Measurements from ENCODE around the gene TSPAN9.

TSPAN9 gene

DNA sequence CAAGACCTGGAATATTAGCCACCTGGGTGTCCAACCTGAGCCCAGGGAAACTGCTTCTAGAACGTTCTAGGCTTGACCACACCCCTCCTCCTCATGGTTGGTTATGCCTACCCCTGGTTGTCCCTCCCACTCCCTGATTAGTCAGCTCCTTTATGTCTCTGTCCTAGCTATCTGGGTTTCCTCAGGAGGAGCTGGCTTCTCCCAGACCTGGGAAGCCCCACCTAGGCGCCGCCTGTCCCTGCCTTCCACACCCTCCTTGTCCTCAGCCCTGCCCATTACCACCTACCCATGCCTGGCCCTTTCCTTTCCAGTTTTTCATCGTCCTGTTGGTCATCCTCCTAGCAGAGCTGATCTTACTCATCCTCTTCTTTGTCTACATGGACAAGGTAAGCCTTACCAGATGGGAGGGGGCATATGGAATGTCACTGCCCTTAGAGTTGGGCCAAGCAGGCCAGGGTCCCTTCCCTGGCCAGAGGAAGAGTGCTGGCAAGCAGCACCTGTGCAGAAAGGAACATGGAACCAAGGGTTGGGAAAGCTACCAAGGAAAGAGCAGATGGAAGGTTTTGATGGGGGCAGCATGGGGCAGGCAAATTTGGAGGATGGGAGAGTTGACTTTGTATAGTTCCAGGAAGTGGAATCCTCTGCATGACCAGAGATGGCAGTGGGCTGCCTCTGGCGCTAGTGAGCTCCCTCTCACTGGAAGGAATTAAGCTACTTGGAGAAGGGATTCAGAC is 201.7 kb downstream of the TSPAN9 start:
- Histone ChIP-seq H3K4me1 (ENCODE audit: control insufficient read depth, low read length) (no peaks in the 10 kb centered on the region), H4K20me1 (ENCODE audit: control insufficient read depth, insufficient read depth, low read depth, low read length) (no peaks in the 10 kb centered on the region)

DNA sequence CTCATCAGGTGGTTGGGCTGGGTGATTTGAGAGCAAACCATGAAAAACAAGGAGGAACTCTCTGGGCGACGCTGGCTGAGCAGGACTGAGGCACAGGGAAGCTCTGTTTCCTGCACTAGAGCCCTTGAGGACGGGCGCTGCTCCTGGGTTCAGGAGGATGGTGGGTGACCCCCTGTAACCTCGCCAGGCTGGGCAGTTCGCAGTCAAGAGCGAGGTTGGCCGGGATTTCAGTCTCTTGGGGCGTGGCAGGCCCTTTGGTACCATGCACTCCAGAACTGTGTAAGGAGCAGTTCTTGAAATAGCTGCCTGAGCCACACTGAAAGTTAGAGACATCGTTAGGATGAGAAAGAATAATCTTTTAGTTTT is 202.2 kb downstream of the TSPAN9 start:
- no peaks in the 10 kb centered on the region for H3K4me1 ChIP-seq (ENCODE audit: control insufficient read depth, low read length)

More for the DNA sequence above, 201.7 kb downstream of the TSPAN9 start:
- Histone ChIP-seq H3K79me2 (ENCODE audit: control insufficient read depth, low read length) (no peaks in the 10 kb centered on the region), H3F3A (ENCODE audit: control insufficient read depth, insufficient read depth) (no peaks in the 10 kb centered on the region), H3K36me3 (ENCODE audit: control insufficient read depth, low read length) (no peaks in the 10 kb centered on the region), H3K27me3 (ENCODE audit: control insufficient read depth, low read length) (no peaks in the 10 kb centered on the region), H3K9me3 (ENCODE audit: control insufficient read depth, insufficient read depth, low read length) (no peaks in the 10 kb centered on the region), H3K4me2 (ENCODE audit: low read length) (no peak overlapping the region), H3K4me3 (ENCODE audit: low read length) (no peak overlapping the region), H3K27ac (ENCODE audit: low read depth, low read length) (no peak overlapping the region), H3K9me2 (replicated peaks; ENCODE audit: control insufficient read depth, low read length) (no peaks in the 10 kb centered on the region)
- TF ChIP-seq EZH2phosphoT487 (IDR thresholded peaks at IDR 0.05; ENCODE audit: borderline replicate concordance, low read length), result no peak
- TF ChIP-seq, protein P1, sequence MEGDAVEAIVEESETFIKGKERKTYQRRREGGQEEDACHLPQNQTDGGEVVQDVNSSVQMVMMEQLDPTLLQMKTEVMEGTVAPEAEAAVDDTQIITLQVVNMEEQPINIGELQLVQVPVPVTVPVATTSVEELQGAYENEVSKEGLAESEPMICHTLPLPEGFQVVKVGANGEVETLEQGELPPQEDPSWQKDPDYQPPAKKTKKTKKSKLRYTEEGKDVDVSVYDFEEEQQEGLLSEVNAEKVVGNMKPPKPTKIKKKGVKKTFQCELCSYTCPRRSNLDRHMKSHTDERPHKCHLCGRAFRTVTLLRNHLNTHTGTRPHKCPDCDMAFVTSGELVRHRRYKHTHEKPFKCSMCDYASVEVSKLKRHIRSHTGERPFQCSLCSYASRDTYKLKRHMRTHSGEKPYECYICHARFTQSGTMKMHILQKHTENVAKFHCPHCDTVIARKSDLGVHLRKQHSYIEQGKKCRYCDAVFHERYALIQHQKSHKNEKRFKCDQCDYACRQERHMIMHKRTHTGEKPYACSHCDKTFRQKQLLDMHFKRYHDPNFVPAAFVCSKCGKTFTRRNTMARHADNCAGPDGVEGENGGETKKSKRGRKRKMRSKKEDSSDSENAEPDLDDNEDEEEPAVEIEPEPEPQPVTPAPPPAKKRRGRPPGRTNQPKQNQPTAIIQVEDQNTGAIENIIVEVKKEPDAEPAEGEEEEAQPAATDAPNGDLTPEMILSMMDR (IDR thresholded peaks at IDR 0.05; ENCODE audit: low read depth, low read length, poor library complexity, severe bottlenecking), result no peak

DNA sequence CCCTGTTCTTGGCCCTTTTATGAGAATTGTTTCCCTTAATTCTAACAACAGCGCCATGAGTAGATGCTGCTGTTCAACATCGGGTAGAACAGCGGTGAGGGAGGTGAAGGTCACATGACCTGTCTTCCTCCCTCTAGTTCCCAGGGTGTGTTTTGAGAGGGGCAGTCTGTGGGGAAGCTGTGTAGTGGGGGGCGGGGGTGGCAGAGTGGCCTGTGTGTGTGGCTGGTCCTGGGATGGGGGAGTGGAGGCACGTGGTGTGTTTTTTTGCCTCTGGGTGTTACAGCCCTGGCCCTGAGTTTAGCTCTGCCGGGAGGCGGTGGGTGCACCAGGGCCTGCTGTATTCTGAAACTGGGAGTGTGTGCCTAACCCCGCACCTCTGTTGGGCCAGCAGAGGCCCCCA is 202.7 kb downstream of the TSPAN9 start:
- TF ChIP-seq EZH2phosphoT487 (IDR thresholded peaks at IDR 0.05; ENCODE audit: borderline replicate concordance, low read length), result no peak
- TF ChIP-seq, protein P1 (IDR thresholded peaks at IDR 0.05; ENCODE audit: low read depth, low read length, poor library complexity, severe bottlenecking), result no peak
- no peaks in the 10 kb centered on the region for H3K9me3 ChIP-seq (ENCODE audit: control insufficient read depth, insufficient read depth, low read length)
- no peaks in the 10 kb centered on the region for H3K9me2 ChIP-seq (replicated peaks; ENCODE audit: control insufficient read depth, low read length)
- no peaks in the 10 kb centered on the region for H3K4me1 ChIP-seq (ENCODE audit: control insufficient read depth, low read length)
- no peaks in the 10 kb centered on the region for H4K20me1 ChIP-seq (ENCODE audit: control insufficient read depth, insufficient read depth, low read depth, low read length)
- no peaks in the 10 kb centered on the region for H3K27me3 ChIP-seq (ENCODE audit: control insufficient read depth, low read length)
- no peaks in the 10 kb centered on the region for H3F3A ChIP-seq (ENCODE audit: control insufficient read depth, insufficient read depth)
- H3K4me2 ChIP-seq (ENCODE audit: low read length), result no peak overlapping the region
- no peak overlapping the region for H3K27ac ChIP-seq (ENCODE audit: low read depth, low read length)
- no peak overlapping the region for H3K4me3 ChIP-seq (ENCODE audit: low read length)
- no peaks in the 10 kb centered on the region for H3K79me2 ChIP-seq (ENCODE audit: control insufficient read depth, low read length)
- H3K36me3 ChIP-seq (ENCODE audit: control insufficient read depth, low read length), result no peaks in the 10 kb centered on the region

More for the DNA sequence above, 202.2 kb downstream of the TSPAN9 start:
- Histone ChIP-seq H3K27me3 (ENCODE audit: control insufficient read depth, low read length) (no peaks in the 10 kb centered on the region), H3K4me2 (ENCODE audit: low read length) (no peak overlapping the region), H3K9me2 (replicated peaks; ENCODE audit: control insufficient read depth, low read length) (no peaks in the 10 kb centered on the region), H3K4me3 (ENCODE audit: low read length) (no peak overlapping the region), H3K79me2 (ENCODE audit: control insufficient read depth, low read length) (no peaks in the 10 kb centered on the region), H3K9me3 (ENCODE audit: control insufficient read depth, insufficient read depth, low read length) (no peaks in the 10 kb centered on the region), H3K27ac (ENCODE audit: low read depth, low read length) (no peak overlapping the region), H3F3A (ENCODE audit: control insufficient read depth, insufficient read depth) (no peaks in the 10 kb centered on the region), H3K36me3 (ENCODE audit: control insufficient read depth, low read length) (no peaks in the 10 kb centered on the region), H4K20me1 (ENCODE audit: control insufficient read depth, insufficient read depth, low read depth, low read length) (no peaks in the 10 kb centered on the region)
- TF ChIP-seq, protein P1 (IDR thresholded peaks at IDR 0.05; ENCODE audit: low read depth, low read length, poor library complexity, severe bottlenecking), result no peak
- TF ChIP-seq EZH2phosphoT487 (IDR thresholded peaks at IDR 0.05; ENCODE audit: borderline replicate concordance, low read length), result no peak

All from DOHH2 (cell line).